NCI-H1105 (cell line): ENCODE measurements around the gene DNAH5.
A peak's percentile ranks its signal among the peaks of the same experiment; 100 is the strongest.
"Not testable (repeated sequence)": the region's sequence is repeated elsewhere in the genome, so short reads cannot be mapped to it uniquely, and the experiment has no call there.

Source experiments
- DNase-seq: peaks from one replicate; lab custom pipeline; 2025; lab: John Stamatoyannopoulos, UW

Gene DNAH5, protein sequence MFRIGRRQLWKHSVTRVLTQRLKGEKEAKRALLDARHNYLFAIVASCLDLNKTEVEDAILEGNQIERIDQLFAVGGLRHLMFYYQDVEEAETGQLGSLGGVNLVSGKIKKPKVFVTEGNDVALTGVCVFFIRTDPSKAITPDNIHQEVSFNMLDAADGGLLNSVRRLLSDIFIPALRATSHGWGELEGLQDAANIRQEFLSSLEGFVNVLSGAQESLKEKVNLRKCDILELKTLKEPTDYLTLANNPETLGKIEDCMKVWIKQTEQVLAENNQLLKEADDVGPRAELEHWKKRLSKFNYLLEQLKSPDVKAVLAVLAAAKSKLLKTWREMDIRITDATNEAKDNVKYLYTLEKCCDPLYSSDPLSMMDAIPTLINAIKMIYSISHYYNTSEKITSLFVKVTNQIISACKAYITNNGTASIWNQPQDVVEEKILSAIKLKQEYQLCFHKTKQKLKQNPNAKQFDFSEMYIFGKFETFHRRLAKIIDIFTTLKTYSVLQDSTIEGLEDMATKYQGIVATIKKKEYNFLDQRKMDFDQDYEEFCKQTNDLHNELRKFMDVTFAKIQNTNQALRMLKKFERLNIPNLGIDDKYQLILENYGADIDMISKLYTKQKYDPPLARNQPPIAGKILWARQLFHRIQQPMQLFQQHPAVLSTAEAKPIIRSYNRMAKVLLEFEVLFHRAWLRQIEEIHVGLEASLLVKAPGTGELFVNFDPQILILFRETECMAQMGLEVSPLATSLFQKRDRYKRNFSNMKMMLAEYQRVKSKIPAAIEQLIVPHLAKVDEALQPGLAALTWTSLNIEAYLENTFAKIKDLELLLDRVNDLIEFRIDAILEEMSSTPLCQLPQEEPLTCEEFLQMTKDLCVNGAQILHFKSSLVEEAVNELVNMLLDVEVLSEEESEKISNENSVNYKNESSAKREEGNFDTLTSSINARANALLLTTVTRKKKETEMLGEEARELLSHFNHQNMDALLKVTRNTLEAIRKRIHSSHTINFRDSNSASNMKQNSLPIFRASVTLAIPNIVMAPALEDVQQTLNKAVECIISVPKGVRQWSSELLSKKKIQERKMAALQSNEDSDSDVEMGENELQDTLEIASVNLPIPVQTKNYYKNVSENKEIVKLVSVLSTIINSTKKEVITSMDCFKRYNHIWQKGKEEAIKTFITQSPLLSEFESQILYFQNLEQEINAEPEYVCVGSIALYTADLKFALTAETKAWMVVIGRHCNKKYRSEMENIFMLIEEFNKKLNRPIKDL (N-terminal part only)

DNA sequence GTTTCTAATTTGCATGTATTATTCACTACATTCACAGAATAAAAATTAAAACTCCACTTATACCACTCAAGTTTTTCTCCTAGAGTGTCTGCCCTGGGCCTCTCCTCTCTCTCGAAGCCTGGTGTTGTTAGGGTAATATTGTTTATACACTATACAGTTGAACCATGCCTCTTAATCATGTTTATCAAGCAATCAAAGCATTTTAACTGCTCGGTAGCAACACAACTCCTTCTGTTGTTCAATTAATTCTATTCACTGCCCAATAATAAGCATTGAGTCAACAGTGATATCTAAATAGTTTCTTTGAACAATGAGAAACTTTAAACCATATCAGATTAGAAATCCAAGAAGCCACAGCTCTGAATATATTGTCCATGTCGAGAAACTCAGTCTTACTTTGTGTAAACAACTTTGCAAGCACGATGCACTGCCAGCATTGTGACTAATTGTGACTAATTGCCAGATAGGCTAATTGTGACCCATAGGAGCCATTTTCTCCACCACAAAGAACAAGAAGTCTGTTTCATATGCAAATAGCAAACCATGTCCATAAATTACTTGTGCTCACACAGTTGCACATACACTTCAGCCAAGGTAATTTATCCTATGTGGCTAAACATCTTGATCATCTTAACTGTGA lies at the start of gene DNAH5:
DNAH5 (minus strand) TSS at position 129 of the 640 bp plus-strand sequence. CDS start 250 bp downstream, outside the sequence.
- DNase-seq, result peak; percentile 94

DNA sequence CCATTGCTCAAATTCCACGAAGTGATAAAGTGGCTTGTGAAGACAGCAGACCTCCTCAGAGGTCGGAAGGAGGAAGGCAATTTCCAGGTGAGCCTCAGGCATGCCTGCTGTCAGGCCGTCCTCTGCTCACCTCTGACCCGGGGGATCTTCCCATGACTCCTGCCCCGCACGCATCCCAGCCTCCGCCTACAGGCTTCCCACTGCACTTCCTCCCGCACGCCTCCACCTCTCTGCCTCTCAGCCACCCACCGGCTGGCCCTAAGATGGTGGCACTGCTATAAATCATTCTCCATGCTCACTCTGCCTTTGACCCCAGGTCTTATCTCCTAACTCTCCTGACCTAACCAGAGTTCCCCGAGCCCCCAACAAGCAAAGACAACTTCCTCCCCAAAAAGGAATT lies 49.4 kb upstream of the DNAH5 start:
- DNase-seq, result no peak

DNA sequence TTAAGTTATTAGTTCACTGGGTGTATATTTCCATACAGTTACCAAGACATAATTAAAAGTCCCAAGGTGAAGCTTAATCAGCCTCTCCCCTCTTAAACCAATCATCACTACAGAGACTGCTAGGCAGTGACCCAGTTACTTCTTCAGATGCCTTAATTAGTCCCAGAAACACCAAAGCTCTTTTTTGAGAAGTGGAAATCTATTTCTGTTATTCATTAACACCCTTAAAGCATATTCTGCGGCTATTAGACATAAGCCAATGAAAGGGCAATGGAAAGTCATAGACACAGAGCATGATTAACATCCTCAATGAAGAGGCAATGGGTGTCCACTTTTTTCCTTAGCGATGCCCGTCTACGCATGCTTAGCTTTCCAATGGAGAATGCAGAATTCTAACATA lies 48.3 kb upstream of the DNAH5 start:
- DNase-seq, result no peak

DNA sequence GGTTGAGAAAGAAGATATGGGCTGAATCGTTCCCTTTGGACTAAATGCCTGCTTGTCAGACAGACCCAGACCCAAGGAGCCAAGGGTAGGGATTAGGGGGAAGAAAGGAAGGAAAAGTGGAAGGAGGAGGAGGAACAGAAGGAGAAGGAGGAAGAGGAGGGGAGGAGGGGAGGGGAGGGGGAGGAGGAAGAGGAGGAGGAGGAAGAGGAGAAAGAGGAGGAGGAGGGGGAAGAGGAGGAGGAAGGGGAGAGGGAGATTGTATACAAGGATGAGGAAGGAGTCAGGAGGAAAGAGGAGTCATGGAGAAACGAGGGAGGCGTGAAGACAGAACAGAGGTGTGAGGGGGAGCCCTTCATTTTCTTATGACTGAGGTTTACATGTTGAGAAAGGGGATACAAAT lies 46.9 kb upstream of the DNAH5 start:
- DNase-seq, result no peak

DNA sequence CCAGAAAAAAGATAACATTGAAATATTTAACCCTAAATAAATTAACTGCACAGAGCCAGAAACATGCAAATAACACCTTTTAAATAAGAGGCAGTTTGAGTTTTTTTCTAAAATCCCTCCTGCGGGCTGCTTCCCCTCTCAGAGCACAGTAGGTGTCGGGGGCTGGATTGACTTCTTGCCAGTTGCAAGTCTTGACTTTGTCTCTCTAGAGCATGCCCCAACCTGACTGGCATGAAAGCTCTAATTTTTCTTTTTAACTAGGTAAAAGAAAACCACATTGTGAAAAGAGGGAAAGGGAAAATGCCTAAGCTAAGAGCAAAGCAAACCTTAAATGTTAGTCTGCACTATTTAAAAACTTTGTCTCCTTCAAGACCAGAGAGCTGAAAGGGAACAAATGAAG lies 46.4 kb upstream of the DNAH5 start:
- no peak for DNase-seq

DNA sequence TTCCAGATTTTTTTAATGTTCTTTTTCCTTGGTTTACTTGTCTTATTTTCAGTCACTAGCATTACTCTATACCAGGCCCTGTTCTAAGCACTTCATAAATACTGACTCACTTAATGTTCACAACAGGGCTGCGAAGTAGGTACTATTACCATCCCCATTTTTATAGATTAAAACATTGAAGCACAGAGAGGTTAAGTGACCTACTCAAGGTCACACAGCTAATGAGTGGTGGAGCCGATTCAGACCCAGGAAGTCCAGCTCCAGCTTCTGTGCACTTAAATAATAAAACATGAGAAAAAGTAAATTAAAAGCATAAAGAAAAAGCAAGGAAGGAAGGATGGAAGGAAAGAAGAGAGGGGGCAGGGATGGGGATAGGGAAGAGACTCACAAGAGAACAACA lies 45.3 kb upstream of the DNAH5 start:
- no peak for DNase-seq

DNA sequence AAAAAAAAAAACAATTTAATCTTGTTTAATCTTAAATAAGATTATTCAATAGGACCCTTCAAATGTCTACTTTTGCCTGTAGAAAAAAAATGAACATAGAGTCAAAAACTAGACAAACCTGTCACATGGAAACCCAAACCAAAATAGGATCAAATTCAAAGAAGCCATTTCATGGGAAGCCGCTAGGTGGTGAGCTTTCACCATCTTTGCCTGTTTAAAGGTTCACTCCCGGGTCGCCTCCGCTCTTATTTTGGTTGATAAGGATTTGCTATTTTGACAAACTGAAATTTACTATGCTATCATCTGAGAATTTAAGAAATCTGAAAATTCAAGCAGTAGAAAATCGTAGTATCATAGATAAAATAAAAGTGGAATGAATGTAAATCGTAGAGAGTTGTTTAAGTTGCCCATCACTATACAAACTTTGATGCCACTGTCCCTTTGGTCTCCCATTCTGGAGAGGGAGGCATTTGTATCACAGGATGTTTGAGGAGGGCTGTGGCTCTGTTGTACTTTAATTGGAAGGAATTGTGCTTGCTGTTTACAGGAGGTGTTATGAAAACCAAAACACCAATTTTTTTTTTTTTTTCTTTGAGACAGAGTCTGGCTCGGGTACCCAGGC lies 43.5 kb upstream of the DNAH5 start:
- DNase-seq, result peak; percentile 53

DNA sequence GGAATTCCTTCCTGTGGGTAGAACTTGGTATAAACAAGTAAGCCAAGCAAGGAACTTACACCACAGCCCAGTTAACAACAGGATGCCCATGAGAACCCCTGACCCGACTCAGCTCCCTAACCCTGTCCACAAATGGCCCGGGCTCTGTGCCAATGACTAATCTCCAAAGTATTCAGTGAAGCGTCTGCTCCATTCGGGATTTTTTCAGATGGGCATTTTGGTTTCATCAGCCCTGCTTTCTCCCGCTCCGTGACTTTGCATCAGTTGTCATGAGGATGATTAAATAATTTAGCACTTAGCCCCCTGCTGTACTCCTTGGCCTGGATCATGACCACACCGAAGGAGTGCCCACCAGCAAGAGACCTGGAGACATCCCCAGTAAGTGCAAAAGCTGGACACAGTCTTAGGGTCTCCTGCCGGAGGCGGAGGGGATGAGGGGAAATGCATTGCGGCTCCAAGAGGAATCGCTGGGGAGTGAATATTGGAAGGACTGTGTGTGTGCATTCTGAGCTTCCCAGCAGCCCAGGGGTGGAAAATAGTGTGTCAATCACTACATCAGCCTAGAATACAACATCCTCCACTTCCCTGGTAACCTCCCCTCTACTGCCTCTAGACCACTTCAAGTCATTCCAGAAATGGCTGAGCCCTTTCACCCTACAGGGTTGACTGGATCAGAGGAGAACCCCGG lies 41.4 kb upstream of the DNAH5 start:
- no peak for DNase-seq

DNA sequence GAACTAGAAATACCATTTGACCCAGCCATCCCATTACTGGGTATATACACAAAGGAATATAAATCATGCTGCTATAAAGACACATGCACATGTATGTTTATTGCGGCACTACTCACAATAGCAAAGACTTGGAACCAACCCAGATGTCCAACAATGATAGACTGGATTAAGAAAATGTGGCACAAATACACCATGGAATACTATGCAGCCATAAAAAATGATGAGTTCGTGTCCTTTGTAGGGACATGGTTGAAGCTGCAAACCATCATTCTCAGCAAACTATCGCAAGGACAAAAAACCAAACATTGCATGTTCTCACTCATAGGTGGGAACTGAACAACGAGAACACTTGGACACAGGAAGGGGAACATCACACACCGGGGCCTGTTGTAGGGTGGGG lies 40.4 kb upstream of the DNAH5 start:
- DNase-seq, result not testable (repeated sequence)

DNA sequence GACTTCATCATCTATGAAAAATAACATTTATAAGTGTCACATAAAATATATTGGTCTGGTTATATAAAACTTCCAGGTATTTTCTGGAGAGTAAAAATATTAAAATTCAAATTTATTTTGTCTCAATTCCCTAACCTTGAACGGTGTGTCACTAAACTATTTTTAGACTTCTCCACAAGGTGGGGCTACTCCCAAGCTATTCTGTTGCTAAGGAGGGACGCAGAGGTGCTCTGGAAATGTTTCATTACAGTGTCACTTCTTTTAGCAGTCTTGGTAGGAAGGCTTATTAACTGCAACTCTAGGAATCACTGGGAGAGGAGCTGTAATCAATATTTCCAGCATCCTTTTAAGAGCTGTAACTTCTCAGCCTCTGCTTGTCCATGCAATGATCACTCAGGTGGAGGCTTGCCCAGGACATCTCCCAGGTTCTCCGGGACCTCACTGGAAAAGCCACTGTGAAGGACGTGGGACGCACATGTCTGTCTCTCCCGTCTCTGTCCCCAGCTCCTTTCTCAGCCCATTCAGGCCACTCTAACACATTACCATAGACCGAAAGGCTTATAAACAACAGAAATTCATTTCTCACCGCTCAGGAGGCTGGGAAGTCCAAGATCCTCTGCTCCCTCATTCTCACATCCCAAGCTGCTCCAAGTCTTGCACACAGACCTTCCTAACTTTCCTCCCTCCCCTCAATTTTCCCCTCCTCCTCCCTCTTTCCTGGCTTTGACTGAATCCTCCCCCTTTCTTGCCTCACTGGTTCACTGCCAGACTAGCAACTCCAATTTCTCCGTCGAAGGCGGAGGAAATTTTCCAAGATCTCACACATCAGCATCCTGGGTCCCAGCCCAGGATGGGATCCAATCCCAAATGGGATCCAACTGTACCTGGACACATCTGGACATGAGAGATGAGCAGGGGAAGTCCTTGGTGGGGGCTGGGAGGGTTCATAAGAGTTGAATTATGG lies 32.7 kb upstream of the DNAH5 start:
- peak; percentile 33 for DNase-seq

DNA sequence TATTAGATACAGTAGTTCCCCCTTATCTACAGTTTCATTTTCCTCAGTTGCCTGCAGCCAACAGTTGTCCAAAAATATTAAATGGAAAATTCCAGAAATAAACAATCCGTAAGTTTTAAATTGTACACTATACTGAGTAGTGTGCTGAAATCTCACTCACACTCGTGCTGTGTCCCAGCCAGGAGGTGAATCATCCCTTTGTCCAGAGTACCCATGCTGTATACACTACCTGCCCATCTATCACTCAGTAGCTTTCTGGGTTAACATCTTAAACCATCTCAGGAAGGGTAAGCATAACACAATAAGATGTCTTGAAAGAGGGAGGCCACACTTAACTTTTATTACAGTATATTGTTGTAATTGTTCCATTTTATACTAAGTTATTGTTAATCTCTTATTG lies 31.7 kb upstream of the DNAH5 start:
- no peak for DNase-seq

DNA sequence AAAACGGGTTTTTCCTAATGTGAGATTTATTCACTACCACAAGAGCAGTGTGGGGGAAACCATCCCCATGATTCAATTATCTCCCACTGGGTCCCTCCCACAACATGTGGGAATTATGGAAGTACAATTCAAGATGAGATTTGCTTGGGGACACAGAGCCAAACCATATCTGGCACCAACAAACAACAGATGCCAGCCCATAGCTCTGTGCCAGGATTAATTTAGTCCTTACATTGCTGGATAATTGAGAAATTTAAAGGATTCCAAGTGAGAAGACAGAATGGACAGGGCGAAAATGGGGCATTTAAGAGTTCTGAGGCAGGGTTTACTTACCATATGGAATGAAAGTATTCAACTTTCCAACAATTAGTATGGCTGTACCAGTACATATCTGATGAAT lies 30.8 kb upstream of the DNAH5 start:
- no peak for DNase-seq

DNA sequence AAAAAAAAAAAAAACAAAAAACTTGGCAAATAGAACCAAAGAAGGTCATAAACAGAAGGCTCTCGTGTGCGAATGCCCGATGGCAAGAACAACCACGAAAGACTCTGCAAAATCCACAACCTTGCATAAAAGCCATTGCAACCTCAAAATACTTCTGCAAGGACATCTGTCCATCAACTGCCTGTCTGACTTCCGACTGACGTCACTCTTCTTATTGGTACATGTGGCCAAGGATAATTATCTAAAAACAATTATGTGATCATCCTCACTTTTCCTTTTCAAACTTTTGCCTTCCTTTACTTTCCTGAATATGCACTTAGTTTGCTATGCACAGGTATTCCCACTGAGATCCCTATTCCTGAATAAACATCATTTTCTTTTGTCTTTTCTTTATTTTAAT lies 29.2 kb upstream of the DNAH5 start:
- DNase-seq, result no peak

DNA sequence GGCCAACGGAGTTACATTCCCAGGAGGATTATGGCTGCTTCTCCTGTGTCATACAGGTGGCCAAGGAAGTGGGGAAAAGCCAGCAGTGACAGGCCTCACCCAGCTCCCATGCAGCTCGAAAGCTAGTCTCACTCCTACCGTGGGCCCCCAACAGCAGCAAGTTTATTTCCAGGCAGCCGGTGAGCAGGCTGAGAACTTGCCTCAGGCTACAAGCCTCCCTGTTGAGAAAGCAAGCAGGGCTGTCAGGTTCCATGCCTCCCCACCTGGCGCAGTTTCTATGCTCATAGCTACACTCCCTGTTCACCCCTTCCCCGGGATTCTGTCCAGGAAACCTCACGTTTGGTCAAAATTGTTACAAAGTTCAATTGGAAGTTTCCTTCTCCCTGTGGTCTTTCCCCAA lies 27.5 kb upstream of the DNAH5 start:
- no peak for DNase-seq

DNA sequence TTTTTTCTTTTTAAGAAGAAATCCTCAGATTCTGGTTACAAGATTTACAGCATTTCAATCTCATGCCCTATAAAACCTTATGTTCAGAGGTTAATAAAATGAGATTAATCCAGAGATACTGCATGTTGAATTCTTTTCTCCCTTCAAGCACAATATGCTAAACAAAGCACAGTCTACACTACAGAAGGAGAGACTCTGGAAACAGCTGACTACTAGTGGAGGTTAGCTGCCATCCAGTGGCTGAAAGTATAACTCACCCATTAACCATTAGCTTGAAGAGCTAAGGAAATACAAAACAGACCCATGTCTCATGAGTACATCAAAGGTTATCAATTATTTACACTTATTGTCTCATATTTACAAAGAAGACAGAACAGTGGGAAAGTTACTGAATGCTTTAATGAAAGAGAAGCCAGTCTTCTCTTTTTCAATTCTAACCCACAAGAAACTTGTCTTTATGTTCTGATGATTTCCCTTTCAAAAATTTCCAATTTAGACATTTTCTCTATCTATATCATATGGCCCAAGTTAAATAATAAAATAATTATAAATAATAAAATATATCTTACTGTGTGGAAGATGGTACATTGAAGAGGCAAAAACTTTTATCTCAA lies 12.7 kb upstream of the DNAH5 start:
- peak; percentile 75 for DNase-seq

DNA sequence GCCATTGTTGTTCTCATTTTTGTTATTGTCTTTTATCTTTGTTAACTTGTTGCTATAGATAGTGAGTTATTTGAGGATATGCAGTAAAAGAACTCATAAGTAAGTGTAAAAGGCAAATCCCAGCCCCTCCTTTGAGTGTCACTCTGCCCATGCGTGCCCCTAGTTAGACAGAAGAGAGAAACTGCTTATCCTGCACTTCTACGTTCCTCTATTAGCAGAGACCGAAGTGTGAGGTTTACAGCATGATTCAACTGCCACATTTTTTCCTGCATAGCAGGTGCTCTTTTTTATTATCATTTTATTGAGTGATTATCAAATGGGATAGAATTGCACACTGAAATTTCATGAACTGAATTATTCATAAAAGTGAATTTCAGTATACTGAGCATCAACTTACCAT lies 12.0 kb upstream of the DNAH5 start:
- DNase-seq, result peak; percentile 22

DNA sequence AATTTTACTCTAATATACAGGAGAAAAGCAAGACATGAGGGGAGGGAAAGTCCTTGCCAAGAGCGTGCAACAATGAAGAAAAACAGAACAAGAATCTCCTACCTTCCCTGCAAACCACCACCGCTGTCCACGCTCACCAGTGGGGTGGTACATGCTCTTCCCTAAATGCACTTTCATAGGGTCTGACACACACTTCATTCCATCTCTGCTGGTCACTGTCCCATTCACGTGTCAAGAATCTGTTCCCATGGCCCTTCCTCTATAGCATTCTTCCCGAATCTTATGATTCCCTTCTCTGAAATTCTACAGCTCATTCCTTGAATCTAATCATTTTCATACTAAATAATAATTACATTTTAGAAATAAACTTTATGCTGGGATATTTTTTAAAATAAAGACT lies 11.4 kb upstream of the DNAH5 start:
- DNase-seq, result no peak

DNA sequence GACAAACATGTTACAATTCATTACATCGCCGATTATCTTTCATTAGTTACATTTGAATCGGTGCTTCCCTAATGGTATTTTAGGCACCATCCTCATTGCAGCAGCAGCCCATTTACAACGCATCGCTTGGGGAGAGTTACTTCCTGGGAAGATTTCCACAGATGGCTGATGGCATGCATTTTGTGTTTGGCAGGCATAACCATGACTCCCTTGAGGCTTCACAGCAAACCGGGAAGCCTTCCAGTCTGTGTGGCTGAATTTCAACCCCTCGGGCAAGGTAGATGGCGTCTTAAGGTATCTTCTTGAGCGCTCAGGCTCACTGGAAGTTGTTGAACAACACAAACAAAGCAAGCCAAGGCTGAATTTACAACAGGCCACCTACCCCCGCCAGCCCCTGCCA lies 1.6 kb upstream of the DNAH5 start:
- no peak for DNase-seq

DNA sequence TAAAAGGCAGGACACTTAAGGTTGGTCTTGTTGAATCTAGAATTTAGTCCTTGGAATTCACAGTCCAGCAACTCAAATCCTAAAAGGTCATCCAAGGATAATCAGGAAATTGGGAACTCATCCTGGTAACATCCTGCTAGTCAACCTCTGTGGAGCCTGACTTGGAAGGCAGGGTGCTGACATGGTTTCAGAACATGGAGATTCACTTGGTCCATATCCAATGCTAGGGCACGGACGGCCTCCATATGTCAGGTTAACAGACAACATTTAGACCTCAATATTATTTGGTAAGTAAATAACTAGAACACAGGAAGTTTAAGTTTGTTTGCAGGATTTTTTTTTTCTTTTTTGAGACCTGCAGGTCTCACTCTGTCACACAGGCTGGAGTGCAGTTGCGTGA lies 783 bp upstream of the DNAH5 start:
- DNase-seq, result no peak
